NCI-H187 (cell line): ENCODE data around the gene COL11A2.

Source experiments
- DNase-seq, 2 experiments: peaks; one replicate each; lab custom pipeline; 2025; lab: John Stamatoyannopoulos, UW

The COL11A2 gene

GRCh38 chr6:33206864-33207551, 14.7 kb upstream of the COL11A2 start:
- DNase-seq, result no peak

- no peak for DNase-seq
Measured at GRCh38 chr6:33206027-33206863, 14.0 kb upstream of the COL11A2 start.

GRCh38 chr6:33205191-33206026, 13.1 kb upstream of the COL11A2 start:
- no peak for DNase-seq

GRCh38 chr6:33204415-33205190, 12.3 kb upstream of the COL11A2 start, which contains the start of gene HSD17B8:
Gene HSD17B8, plus strand, starts transcription at chr6:33204655. Its CDS starts 14 bp downstream, at chr6:33204669.
- DNase-seq, result peak; percentile 66 to 90

GRCh38 chr6:33204165-33204414, 11.8 kb upstream of the COL11A2 start:
- no peak for DNase-seq

GRCh38 chr6:33203443-33204164, 11.3 kb upstream of the COL11A2 start:
- no peak for DNase-seq

- DNase-seq, result no peak
Measured at GRCh38 chr6:33202799-33203198, 10.5 kb upstream of the COL11A2 start.

GRCh38 chr6:33201935-33202334, 9.7 kb upstream of the COL11A2 start:
- DNase-seq, result no peak

- no peak for DNase-seq
Measured at GRCh38 chr6:33201147-33201545, 8.9 kb upstream of the COL11A2 start.

- peak; percentile 94 to 96 for DNase-seq
Measured at GRCh38 chr6:33200219-33201146, 8.2 kb upstream of the COL11A2 start, which contains the start of the genes RXRB and SLC39A7. Gene RXRB, minus strand, starts transcription at chr6:33200665. Its CDS starts 189 bp downstream, at chr6:33200476. Gene SLC39A7, plus strand, starts transcription at chr6:33200867. Its CDS starts 379 bp downstream, at chr6:33201246.

GRCh38 chr6:33199687-33200218, 7.5 kb upstream of the COL11A2 start:
- peak; percentile 52 to 70 for DNase-seq

- no peak for DNase-seq
Measured at GRCh38 chr6:33198853-33199436, 6.7 kb upstream of the COL11A2 start.

- no peak for DNase-seq
Measured at GRCh38 chr6:33198159-33198852, 6.0 kb upstream of the COL11A2 start.

- DNase-seq, result no peak
Measured at GRCh38 chr6:33197431-33198048, 5.3 kb upstream of the COL11A2 start.

- DNase-seq, result no peak
Measured at GRCh38 chr6:33195304-33196165, 3.3 kb upstream of the COL11A2 start.

GRCh38 chr6:33194431-33194979, 2.2 kb upstream of the COL11A2 start:
- DNase-seq, result no peak

- no peak for DNase-seq
Measured at GRCh38 chr6:33193619-33194018, 1.4 kb upstream of the COL11A2 start.
